Measurements from ENCODE around the gene XYLT2.

GRCh38 chr17:50360486-50361115 is 14.7 kb downstream of the XYLT2 start:
- TF ChIP-seq EZH2 (IDR thresholded peaks at IDR 0.05; ENCODE audit: borderline replicate concordance) (no peak), CTCF (IDR thresholded peaks at IDR 0.05; ENCODE audit: poor library complexity) (no peak), EZH2phosphoT487 (IDR thresholded peaks at IDR 0.05; ENCODE audit: low read depth, severe bottlenecking, unreplicated experiment) (no peak)
